GM12891 (cell line): Measurements from ENCODE around the gene NECAP2.

Experiments
- DNase-seq: peaks from one replicate; pipeline ENCODE4 v3.0.0; 2011; ENCODE audit warnings: low spot score; ENCODE audit not compliant: insufficient read length
- FAIRE-seq: peaks from 2 replicates; lab custom pipeline; 2011; peaks lifted over from hg19 to GRCh38; lab: Jason Lieb, UNC
- PAX5 ChIP-seq: IDR thresholded peaks from 2 replicates; pipeline ENCODE4 v1.6.1; 2011; ENCODE audit warnings: low read length, moderate library complexity, mild to moderate bottlenecking; ENCODE audit not compliant: insufficient read depth, severe bottlenecking
- POLR2A ChIP-seq: IDR thresholded peaks from 2 replicates; pipeline ENCODE4 v1.6.1; 2011; ENCODE audit warnings: low read depth, low read length, control low read depth
- POLR2AphosphoS5 ChIP-seq: IDR thresholded peaks from 2 replicates; pipeline ENCODE4 v1.6.1; 2011; ENCODE audit warnings: low read depth, low read length, control low read depth
- POU2F2 ChIP-seq: IDR thresholded peaks from 2 replicates; pipeline ENCODE4 v1.6.1; 2011; ENCODE audit warnings: low read depth, mild to moderate bottlenecking, control low read depth, low read length, moderate library complexity
- SPI1 ChIP-seq: IDR thresholded peaks from 2 replicates; pipeline ENCODE4 v1.6.1; 2011; ENCODE audit warnings: low read depth, low read length, control low read depth
- TAF1 ChIP-seq: IDR thresholded peaks from 2 replicates; pipeline ENCODE4 v1.6.1; 2011; ENCODE audit warnings: low read depth, low read length, control low read depth

The NECAP2 gene

DNA sequence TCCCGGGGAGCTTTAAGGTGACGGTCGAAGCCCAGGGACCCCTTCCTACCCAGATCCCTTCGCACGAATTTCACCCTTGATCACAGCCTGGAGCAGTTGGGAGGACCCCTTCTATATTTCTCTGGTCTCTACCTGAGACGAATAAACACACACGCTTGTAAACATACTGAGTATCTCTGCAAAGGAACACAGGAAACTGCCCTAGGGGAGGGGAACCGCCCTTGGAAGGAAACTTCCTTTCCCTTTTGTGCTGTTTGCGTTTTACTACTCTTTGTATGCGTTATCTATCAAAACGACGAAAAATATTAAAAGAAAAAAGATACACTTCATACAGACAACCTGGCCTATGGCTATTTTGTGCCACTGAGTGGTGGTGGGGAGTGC is 750 bp downstream of the NECAP2 start:
- FAIRE-seq (no peak), DNase-seq (no peak)
- TF ChIP-seq PAX5 (no peak), POU2F2 (no peak; the same call in 1 of the 2 replicates), POLR2AphosphoS5 (no peak), TAF1 (no peak), SPI1 (no peak), POLR2A (no peak)

DNA sequence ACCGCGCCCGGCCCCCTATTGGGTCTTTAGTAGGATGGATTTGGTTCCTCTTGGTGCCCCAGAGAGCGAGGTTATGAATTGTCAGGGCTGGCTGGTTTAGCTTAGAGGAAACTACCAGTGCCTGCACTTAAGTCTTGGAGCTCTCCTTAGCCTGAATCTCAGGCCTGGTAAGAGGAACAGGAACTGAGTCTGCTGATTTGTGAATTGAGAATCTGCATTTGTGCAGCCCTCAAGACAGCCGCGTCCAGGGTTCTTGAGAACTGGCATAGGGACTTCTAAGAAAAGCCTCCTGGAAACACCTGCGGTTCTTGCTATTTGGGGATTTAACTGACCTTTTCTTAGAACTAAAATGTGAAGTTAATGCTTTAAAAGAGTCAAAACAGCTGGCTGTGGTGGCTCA is 1.7 kb downstream of the NECAP2 start:
- FAIRE-seq, result no peak
- no peak for DNase-seq
- TF ChIP-seq SPI1, result peak; percentile 58
- no peak for TF ChIP-seq POU2F2

DNA sequence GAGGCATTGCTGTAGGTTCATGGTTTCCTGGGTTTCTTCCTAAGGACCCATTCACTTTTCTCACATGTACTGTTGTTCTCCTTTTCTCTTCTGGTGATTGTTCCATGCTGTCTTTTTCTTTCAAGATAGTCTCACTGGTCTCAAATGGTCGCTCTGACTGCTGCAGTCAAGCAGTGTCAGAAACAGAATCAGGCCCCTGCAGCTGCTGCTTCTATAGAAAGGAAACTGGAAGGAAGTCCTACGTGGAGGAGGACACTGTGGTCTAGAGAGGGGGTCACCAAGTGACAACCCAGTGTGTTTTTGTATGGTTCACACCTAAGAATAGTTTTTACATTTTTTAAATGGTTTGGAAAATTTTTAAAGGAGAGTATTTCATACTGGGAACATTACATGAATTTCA is 2.4 kb downstream of the NECAP2 start:
- no peak for DNase-seq
- no peak for TF ChIP-seq SPI1
- no peak for TF ChIP-seq POLR2A
- TF ChIP-seq PAX5, result no peak
- no peak for TF ChIP-seq POU2F2
- TF ChIP-seq POLR2AphosphoS5, result no peak
- no peak for TF ChIP-seq TAF1
- no peak for FAIRE-seq

- FAIRE-seq, result no peak
Observed at GRCh38 chr1:16443975-16444770, 3.6 kb downstream of the NECAP2 start.

GRCh38 chr1:16445052-16445451 is 4.5 kb downstream of the NECAP2 start:
- TF ChIP-seq PAX5 (no peak), TAF1 (no peak), SPI1 (no peak), POLR2A (no peak), POU2F2 (no peak), POLR2AphosphoS5 (no peak)
- no peak for DNase-seq
- no peak for FAIRE-seq

More at GRCh38 chr1:16443975-16444770, 3.6 kb downstream of the NECAP2 start:
- no peak for TF ChIP-seq TAF1
- TF ChIP-seq POU2F2, result 0 out of 2 replicates have a peak, but pooled peaks have one; percentile 16
- DNase-seq, result no peak

DNA sequence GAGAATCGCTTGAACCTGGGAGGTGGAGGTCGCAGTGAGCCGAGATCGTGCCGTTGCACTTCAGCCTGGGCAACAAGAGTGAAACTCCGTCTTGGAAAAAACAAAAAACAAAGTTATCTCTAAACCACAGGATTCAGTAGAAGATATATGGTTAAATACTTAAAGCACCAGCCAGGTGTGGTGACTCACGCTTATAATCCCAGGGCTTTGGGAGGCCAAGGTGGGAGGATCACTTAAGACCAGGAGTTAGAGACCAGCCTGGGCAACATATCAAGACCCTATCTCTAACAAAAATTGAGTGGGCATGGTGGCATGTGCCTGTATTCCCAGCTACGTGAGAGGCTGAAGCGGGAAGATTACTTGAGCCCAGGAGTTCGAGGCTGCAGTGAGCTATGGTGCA is 5.6 kb downstream of the NECAP2 start:
- no peak for TF ChIP-seq SPI1
- TF ChIP-seq TAF1, result no peak
- TF ChIP-seq PAX5, result no peak
- TF ChIP-seq POLR2AphosphoS5, result no peak
- no peak for TF ChIP-seq POLR2A
- TF ChIP-seq POU2F2, result no peak
- no peak for FAIRE-seq
- DNase-seq, result no peak

- DNase-seq (no peak), FAIRE-seq (no peak)
- TF ChIP-seq POLR2AphosphoS5 (no peak), POU2F2 (no peak), PAX5 (no peak), TAF1 (no peak), SPI1 (no peak), POLR2A (no peak)
Observed at GRCh38 chr1:16447641-16448040, 7.1 kb downstream of the NECAP2 start.

DNA sequence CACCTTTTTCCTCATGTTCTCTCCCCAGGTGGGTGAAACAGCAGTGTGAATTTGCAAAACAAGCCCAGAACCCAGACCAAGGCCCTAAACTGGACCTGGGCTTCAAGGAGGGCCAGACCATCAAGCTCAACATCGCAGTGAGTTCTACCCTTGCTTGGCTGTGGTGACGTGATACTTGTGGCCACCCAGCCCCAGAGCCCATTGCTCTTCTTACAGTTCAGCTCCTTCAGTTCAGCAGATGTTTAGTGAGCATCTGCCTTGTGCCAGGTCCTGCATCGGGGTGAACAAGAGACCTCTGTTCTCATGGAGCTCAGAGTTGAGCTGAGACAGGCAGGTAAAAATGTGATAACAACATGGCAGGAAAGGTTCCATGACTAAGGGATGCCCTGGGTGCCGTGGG is 8.5 kb downstream of the NECAP2 start:
- DNase-seq (no peak), FAIRE-seq (no peak)
- TF ChIP-seq TAF1 (no peak), POLR2A (no peak), SPI1 (no peak), PAX5 (no peak), POLR2AphosphoS5 (no peak), POU2F2 (no peak)

GRCh38 chr1:16449666-16450065 is 9.1 kb downstream of the NECAP2 start:
- DNase-seq (no peak), FAIRE-seq (no peak)
- no peak for TF ChIP-seq TAF1
- TF ChIP-seq POLR2A, result no peak
- TF ChIP-seq POLR2AphosphoS5, result no peak
- no peak for TF ChIP-seq SPI1
